22Rv1 (cell line): ENCODE measurements around the gene GNB5.

Experiments used
- CTCF ChIP-seq: fragments of 450-650 bp; IDR thresholded peaks from 2 replicates; pipeline ENCODE4 v1.5.1; 2017; ENCODE audit warnings: mild to moderate bottlenecking
- ZFX ChIP-seq: fragments of 450-650 bp; IDR thresholded peaks from 2 replicates; pipeline ENCODE4 v1.6.1; 2017; ENCODE audit warnings: antibody characterized with exemption, borderline replicate concordance

DNA sequence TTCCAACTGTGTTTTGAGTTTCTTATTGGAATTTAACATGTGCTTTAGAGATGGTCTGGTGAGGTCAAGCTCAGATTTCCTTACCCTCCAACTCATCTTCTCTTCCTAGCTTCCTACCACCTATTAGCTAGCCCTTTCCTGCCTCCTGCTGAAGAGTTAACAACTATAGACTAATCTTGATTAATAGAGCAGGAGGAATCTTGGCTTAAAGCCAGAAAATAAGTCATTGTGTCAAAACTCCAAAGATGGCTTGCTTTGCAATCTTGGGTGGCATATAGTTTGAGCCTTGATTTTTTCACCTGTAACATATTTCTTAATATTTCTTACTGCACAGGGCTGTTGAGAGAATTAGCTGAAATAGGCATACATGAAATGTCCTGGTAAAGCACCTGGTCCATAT is 105.9 kb downstream of the GNB5 start:
- no peak for TF ChIP-seq CTCF
- TF ChIP-seq ZFX, result no peak
